Neural progenitor cell (in vitro differentiated cells): ENCODE measurements around the gene IRX4. TPM values are rescaled to one million over a fixed set of nuclear protein-coding genes. Genes with fewer than 3 reads are reported as not detected.
A peak's percentile ranks its signal among the peaks of the same experiment; 100 is the strongest.

Source experiments
- DNase-seq: peaks from one replicate; pipeline ENCODE4 v3.0.0-alpha.2; 2016; ENCODE audit warnings: low spot score
- H2AFZ ChIP-seq: fragments of 200-600 bp; sonication (generic); replicated peaks from 2 replicates; pipeline ENCODE4 v1.6.1; 2016; ENCODE audit warnings: antibody characterized with exemption
- H3F3A ChIP-seq: fragments of 200-600 bp; sonication (generic); 2 replicates; pipeline ENCODE4 v1.6.1; 2016; ENCODE audit warnings: antibody characterized with exemption, low read depth
- H3K27ac ChIP-seq: fragments of 200-600 bp; sonication (generic); 2 replicates; pipeline ENCODE4 v1.5.1; 2016; ENCODE audit warnings: mild to moderate bottlenecking
- H3K27me3 ChIP-seq: fragments of 200-600 bp; sonication (generic); 2 replicates; pipeline ENCODE4 v1.6.1; 2016; ENCODE audit warnings: mild to moderate bottlenecking, moderate library complexity
- H3K36me3 ChIP-seq: fragments of 200-600 bp; sonication (generic); 2 replicates; pipeline ENCODE4 v1.5.1; 2016
- H3K4me1 ChIP-seq: fragments of 200-600 bp; sonication (generic); 2 replicates; pipeline ENCODE4 v1.6.1; 2016; ENCODE audit warnings: mixed run types
- H3K4me2 ChIP-seq: fragments of 200-600 bp; sonication (generic); 2 replicates; pipeline ENCODE4 v1.6.1; 2016
- H3K4me3 ChIP-seq: fragments of 200-600 bp; sonication (generic); 2 replicates; pipeline ENCODE4 v1.5.1; 2016
- H3K79me2 ChIP-seq: fragments of 200-600 bp; sonication (generic); 2 replicates; pipeline ENCODE4 v1.6.1; 2016; ENCODE audit warnings: low read depth
- H3K9ac ChIP-seq: fragments of 200-600 bp; sonication (generic); 2 replicates; pipeline ENCODE4 v1.6.1; 2016
- H3K9me3 ChIP-seq: fragments of 200-600 bp; sonication (generic); 2 replicates; pipeline ENCODE4 v1.5.1; 2016; ENCODE audit warnings: low read depth
- H4K20me1 ChIP-seq: fragments of 200-600 bp; sonication (generic); 2 replicates; pipeline ENCODE4 v1.6.1; 2016; ENCODE audit warnings: low read depth
- H3K27ac Mint-ChIP-seq: 3 replicates; pipeline ENCODE4 v1.8.0; 2021; ENCODE audit warnings: mixed read lengths
- H3K27me3 Mint-ChIP-seq: 2 replicates; pipeline ENCODE4 v1.8.0; 2022; ENCODE audit warnings: low read depth, mild to moderate bottlenecking, inconsistent platforms, moderate library complexity, mixed read lengths; ENCODE audit not compliant: insufficient read depth
- H3K36me3 Mint-ChIP-seq: 3 replicates; pipeline ENCODE4 v1.8.0; 2021; ENCODE audit warnings: mixed read lengths
- H3K4me1 Mint-ChIP-seq: 3 replicates; pipeline ENCODE4 v1.8.0; 2021; ENCODE audit warnings: mixed read lengths
- H3K4me3 Mint-ChIP-seq: 3 replicates; pipeline ENCODE4 v1.8.0; 2021; ENCODE audit warnings: mild to moderate bottlenecking, moderate library complexity, mixed read lengths
- H3K9me3 Mint-ChIP-seq: 3 replicates; pipeline ENCODE4 v1.8.0; 2020; ENCODE audit warnings: mixed read lengths
- EZH2 ChIP-seq: fragments of 200-600 bp; sonication (generic); IDR thresholded peaks from 2 replicates; pipeline ENCODE4 v1.6.1; 2017; ENCODE audit warnings: antibody characterized with exemption, mild to moderate bottlenecking, moderate library complexity
- EZH2phosphoT487 ChIP-seq: fragments of 200-600 bp; sonication (generic); IDR thresholded peaks from 2 replicates; pipeline ENCODE4 v1.6.1; 2017; ENCODE audit warnings: antibody characterized with exemption
- total RNA-seq: library from RNA; depleted of rRNA; stranded (reverse); fragments of >200 nt; gene quantifications from 2 replicates; pipeline ENCODE4 v1.2.3, GENCODE V29; 2015; ENCODE audit warnings: low replicate concordance
- TF ChIP-seq, protein P1 (sequence below): fragments of 200-600 bp; sonication (generic); IDR thresholded peaks from 2 replicates; pipeline ENCODE4 v1.5.1; 2017; ENCODE audit warnings: antibody characterized with exemption, mild to moderate bottlenecking

The IRX4 gene
- total RNA-seq, 1 donor from 2014 or later = not detected

DNA sequence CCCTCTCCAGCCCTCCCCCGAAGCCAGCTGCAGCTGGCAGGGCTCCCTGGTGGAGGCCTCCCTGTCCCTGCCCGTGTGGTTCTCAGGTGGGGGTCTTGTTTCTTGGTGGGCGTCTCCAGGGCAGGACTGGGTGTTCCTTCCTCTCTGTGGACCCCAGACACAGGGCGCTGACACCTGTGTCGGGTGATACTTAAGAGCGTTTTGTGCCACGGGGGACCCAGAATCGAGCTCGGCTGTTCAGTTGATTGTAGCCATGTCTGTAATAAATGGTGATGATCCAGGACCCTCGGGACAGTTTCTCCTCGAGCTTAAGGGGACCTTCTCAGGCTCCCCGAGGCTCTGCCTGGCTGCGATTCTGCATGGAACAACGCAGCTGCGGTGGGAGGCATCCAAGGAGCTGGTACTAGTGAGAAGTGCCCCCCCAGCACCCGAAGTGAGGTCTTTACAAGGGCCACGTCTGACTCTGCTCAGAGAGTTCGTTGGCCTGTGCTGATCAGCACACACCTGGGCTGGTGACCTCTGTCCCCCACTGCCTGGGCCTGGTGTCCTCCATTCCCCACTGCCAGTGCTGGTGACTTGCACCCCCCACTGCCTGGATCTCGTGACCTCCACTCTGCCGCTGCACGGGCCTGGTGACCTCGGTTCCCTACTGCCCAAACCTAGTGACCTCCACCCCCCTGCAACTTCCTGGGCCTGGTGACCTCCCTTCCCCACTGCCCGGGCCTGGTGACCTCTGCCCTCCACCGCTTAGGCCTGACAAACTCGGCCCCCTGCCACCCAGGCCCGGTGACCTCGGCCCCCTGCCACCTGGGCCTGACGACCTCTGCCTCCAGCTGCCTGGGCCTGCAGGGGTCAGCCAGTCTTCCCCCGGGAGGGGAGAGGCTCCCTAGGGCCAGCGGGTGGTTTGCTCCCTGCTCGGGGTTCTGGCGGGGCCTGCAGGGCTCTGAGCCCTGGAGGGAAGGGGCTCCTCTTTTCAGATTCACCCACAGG, 45.5 kb downstream of the IRX4 start:
- Mint-ChIP-seq H3K4me1 (peaks cover 41% of the 10 kb centered on the region), H3K4me3 (no peak overlapping the region), H3K9me3 (no peaks in the 10 kb centered on the region), H3K27ac (no peak overlapping the region), H3K36me3 (no peaks in the 10 kb centered on the region), H3K27me3 (peaks cover 16% of the 10 kb centered on the region)
- H3K9ac ChIP-seq = no peak overlapping the region
- H3K27ac ChIP-seq = no peak overlapping the region
- H4K20me1 ChIP-seq = no peaks in the 10 kb centered on the region
- no peak overlapping the region for H3K4me2 ChIP-seq
- peaks cover 10% of the 10 kb centered on the region for H3F3A ChIP-seq
- H3K4me3 ChIP-seq = no peak overlapping the region
- H3K36me3 ChIP-seq = no peaks in the 10 kb centered on the region
- H3K9me3 ChIP-seq = no peaks in the 10 kb centered on the region
- H2AFZ ChIP-seq = no peak overlapping the region
- DNase-seq = no peak
- H3K27me3 ChIP-seq = peaks cover 10% of the 10 kb centered on the region
- H3K4me1 ChIP-seq = peaks cover 24% of the 10 kb centered on the region
- H3K79me2 ChIP-seq = no peaks in the 10 kb centered on the region
- TF ChIP-seq, protein P1, sequence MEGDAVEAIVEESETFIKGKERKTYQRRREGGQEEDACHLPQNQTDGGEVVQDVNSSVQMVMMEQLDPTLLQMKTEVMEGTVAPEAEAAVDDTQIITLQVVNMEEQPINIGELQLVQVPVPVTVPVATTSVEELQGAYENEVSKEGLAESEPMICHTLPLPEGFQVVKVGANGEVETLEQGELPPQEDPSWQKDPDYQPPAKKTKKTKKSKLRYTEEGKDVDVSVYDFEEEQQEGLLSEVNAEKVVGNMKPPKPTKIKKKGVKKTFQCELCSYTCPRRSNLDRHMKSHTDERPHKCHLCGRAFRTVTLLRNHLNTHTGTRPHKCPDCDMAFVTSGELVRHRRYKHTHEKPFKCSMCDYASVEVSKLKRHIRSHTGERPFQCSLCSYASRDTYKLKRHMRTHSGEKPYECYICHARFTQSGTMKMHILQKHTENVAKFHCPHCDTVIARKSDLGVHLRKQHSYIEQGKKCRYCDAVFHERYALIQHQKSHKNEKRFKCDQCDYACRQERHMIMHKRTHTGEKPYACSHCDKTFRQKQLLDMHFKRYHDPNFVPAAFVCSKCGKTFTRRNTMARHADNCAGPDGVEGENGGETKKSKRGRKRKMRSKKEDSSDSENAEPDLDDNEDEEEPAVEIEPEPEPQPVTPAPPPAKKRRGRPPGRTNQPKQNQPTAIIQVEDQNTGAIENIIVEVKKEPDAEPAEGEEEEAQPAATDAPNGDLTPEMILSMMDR = no peak
- TF ChIP-seq EZH2phosphoT487 (no peak), EZH2 (no peak)

DNA sequence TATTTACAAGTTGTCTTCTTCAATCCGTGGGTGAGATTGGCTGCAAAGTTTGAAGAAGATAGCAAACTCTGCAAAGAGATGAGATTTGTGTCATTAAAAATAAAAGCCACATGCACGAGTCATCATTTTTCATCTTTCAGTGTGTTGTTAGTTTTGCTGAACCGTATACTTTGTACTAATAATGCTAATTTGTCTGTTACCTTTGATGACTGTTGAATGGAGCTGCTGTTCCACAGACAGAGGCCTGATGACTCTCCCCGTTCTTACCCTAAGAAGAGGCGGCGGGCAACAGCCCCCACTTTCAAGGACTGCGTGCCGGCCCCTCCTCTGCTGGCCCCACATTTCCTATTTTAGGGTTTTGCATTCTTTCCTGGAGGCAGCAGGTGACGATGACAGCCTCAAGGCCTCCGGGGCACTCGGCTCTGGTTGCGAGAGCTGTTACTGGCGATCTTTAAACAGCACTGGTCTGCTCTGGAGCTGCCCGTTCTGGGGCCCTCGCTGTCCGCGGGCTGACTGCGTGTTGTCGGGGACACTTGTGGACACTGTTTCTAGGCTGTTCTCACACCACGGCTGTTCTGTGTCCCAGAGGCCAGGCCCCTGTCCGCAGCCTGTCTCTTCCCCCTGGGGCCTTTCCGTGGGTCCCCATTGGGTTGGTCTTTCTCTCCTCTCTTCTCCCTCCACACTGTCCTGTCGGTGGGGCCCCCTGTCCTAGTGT, 46.4 kb downstream of the IRX4 start:
- Mint-ChIP-seq H3K27ac (no peak overlapping the region), H3K9me3 (no peaks in the 10 kb centered on the region), H3K4me1 (peaks cover 38% of the 10 kb centered on the region), H3K36me3 (no peaks in the 10 kb centered on the region), H3K27me3 (peaks cover 18% of the 10 kb centered on the region), H3K4me3 (no peak overlapping the region)
- Histone ChIP-seq H3K4me1 (peaks cover 29% of the 10 kb centered on the region), H3K27me3 (peaks cover 10% of the 10 kb centered on the region), H3K4me3 (no peak overlapping the region), H2AFZ (no peak overlapping the region), H3K27ac (no peak overlapping the region), H3K79me2 (no peaks in the 10 kb centered on the region), H3F3A (peaks cover 10% of the 10 kb centered on the region), H3K36me3 (no peaks in the 10 kb centered on the region), H3K9me3 (no peaks in the 10 kb centered on the region), H3K9ac (no peak overlapping the region), H3K4me2 (no peak overlapping the region), H4K20me1 (no peaks in the 10 kb centered on the region)
- no peak for DNase-seq
- TF ChIP-seq, protein P1 = no peak
- TF ChIP-seq EZH2 = no peak
- TF ChIP-seq EZH2phosphoT487 = no peak

DNA sequence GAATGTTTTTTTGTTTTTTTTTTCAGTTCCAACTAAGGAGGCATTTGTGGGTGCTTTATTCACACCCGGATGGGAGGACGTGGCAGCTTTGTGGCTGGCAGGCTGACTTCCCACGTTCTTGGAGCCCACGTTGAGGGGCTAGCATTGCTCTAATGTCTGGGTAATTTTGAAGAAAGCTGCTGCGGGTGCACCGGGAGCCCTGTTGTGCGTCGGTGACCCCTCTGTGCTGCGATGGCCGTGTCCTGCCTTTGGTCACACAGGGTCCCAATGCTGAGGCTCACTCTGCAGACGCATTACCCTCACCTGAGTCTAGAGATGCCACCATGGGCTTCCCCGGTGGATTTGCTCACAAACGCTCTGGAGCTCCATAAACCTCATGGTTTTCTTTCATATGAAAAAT, 47.3 kb downstream of the IRX4 start:
- H3K27me3 Mint-ChIP-seq = peaks cover 18% of the 10 kb centered on the region
- peaks cover 10% of the 10 kb centered on the region for H3K27me3 ChIP-seq

More for the DNA sequence above, 47.3 kb downstream of the IRX4 start:
- Mint-ChIP-seq H3K36me3 (no peaks in the 10 kb centered on the region), H3K4me3 (no peak overlapping the region), H3K4me1 (peaks cover 38% of the 10 kb centered on the region), H3K9me3 (no peaks in the 10 kb centered on the region), H3K27ac (no peak overlapping the region)
- TF ChIP-seq EZH2phosphoT487 (no peak), EZH2 (no peak)
- TF ChIP-seq, protein P1 = no peak
- H3K4me3 ChIP-seq = no peak overlapping the region
- no peak overlapping the region for H3K9ac ChIP-seq
- no peaks in the 10 kb centered on the region for H4K20me1 ChIP-seq
- no peaks in the 10 kb centered on the region for H3K9me3 ChIP-seq
- H3K79me2 ChIP-seq = no peaks in the 10 kb centered on the region
- no peak overlapping the region for H3K27ac ChIP-seq
- DNase-seq = no peak
- H3K4me1 ChIP-seq = peaks cover 30% of the 10 kb centered on the region
- H3F3A ChIP-seq = peaks cover 10% of the 10 kb centered on the region
- peak overlapping the region; percentile 45 for H3K4me2 ChIP-seq
- no peak overlapping the region for H2AFZ ChIP-seq
- no peaks in the 10 kb centered on the region for H3K36me3 ChIP-seq
